K562 (cell line): Measurements from ENCODE around the gene VPS16.

Experiments used
- CTCF ChIP-seq, 3 experiments: IDR thresholded peaks in 2 of 3; conservative IDR thresholded peaks in 1 of 3; 2 replicates each; pipeline ENCODE4 v1.5.1; 2011 to 2012; ENCODE audit warnings: low read length in 3 of 3, mild to moderate bottlenecking in 3 of 3, control low read depth in 2 of 3, improper control_type of control experiment in 1 of 3, inconsistent platforms in 1 of 3, low read depth in 1 of 3, mixed read lengths in 1 of 3, moderate library complexity in 1 of 3; ENCODE audit not compliant: insufficient read depth in 2 of 3
- JUN ChIP-seq, 2 experiments: sonication (generic) in 1 of 2; formaldehyde crosslinking in 1 of 2; IDR thresholded peaks; 2 replicates each; pipeline versions ENCODE4 v1.6.1 to v1.8.0; 2012 to 2022; ENCODE audit warnings: borderline replicate concordance in 2 of 2, mild to moderate bottlenecking in 2 of 2, improper control_type of control experiment in 1 of 2, low read depth in 1 of 2, low read length in 1 of 2, missing genetic modification reagents in 1 of 2
- RFX1 ChIP-seq: fragments of 450-650 bp; IDR thresholded peaks from 2 replicates; pipeline ENCODE4 v1.6.1; 2016; ENCODE audit warnings: mild to moderate bottlenecking, moderate library complexity

GRCh38 chr20:2873010-2873746 is 32.6 kb downstream of the VPS16 start, which contains the start of gene PTPRA:
- no peak for TF ChIP-seq CTCF (IDR thresholded peaks at IDR 0.05 in 2 of 3, conservative IDR thresholded peaks at IDR 0.05 in 1 of 3; ENCODE audit: insufficient read depth in 2 of 3, low read depth in 1 of 3, low read length in 3 of 3)
- TF ChIP-seq RFX1, result no peak
- TF ChIP-seq JUN (IDR thresholded peaks at IDR 0.05; ENCODE audit: borderline replicate concordance, low read depth, low read length), result no peak
- TF ChIP-seq JUN (CRISPR knock-in tag; IDR thresholded peaks at IDR 0.05; ENCODE audit: borderline replicate concordance), result no peak
